ENCODE measurements around the gene CPT2.

DNA sequence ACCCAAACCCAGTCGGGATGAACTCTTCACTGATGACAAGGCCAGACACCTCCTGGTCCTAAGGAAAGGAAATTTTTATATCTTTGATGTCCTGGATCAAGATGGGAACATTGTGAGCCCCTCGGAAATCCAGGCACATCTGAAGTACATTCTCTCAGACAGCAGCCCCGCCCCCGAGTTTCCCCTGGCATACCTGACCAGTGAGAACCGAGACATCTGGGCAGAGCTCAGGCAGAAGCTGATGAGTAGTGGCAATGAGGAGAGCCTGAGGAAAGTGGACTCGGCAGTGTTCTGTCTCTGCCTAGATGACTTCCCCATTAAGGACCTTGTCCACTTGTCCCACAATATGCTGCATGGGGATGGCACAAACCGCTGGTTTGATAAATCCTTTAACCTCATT is 13.7 kb downstream of the CPT2 start:
- TF ChIP-seq SMARCA5 (IDR thresholded peaks at IDR 0.05) (no peak), FOXM1 (IDR thresholded peaks at IDR 0.05; ENCODE audit: low read depth) (no peak), FOXM1 (CRISPR knock-in tag; IDR thresholded peaks at IDR 0.05; ENCODE audit: low read depth) (no peak), POLR2AphosphoS5 (IDR thresholded peaks at IDR 0.05; ENCODE audit: control insufficient read depth, insufficient read depth, low read depth, low read length) (no peak), GTF2F1 (IDR thresholded peaks at IDR 0.05; ENCODE audit: low read depth, low read length) (no peak), TEAD4 (IDR thresholded peaks at IDR 0.05; ENCODE audit: low read length) (no peak), TEAD4 (CRISPR knock-in tag; IDR thresholded peaks at IDR 0.05; ENCODE audit: borderline replicate concordance) (no peak), ZNF24 (IDR thresholded peaks at IDR 0.05) (no peak), ZKSCAN1 (IDR thresholded peaks at IDR 0.05; ENCODE audit: low read depth, low read length) (no peak), MEF2D (tag; conservative IDR thresholded peaks at IDR 0.05; ENCODE audit: low read depth) (no peak)
- TF ChIP-seq, protein P1, sequence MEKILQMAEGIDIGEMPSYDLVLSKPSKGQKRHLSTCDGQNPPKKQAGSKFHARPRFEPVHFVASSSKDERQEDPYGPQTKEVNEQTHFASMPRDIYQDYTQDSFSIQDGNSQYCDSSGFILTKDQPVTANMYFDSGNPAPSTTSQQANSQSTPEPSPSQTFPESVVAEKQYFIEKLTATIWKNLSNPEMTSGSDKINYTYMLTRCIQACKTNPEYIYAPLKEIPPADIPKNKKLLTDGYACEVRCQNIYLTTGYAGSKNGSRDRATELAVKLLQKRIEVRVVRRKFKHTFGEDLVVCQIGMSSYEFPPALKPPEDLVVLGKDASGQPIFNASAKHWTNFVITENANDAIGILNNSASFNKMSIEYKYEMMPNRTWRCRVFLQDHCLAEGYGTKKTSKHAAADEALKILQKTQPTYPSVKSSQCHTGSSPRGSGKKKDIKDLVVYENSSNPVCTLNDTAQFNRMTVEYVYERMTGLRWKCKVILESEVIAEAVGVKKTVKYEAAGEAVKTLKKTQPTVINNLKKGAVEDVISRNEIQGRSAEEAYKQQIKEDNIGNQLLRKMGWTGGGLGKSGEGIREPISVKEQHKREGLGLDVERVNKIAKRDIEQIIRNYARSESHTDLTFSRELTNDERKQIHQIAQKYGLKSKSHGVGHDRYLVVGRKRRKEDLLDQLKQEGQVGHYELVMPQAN (IDR thresholded peaks at IDR 0.05; ENCODE audit: borderline replicate concordance) = no peak
- TF ChIP-seq, protein P2, sequence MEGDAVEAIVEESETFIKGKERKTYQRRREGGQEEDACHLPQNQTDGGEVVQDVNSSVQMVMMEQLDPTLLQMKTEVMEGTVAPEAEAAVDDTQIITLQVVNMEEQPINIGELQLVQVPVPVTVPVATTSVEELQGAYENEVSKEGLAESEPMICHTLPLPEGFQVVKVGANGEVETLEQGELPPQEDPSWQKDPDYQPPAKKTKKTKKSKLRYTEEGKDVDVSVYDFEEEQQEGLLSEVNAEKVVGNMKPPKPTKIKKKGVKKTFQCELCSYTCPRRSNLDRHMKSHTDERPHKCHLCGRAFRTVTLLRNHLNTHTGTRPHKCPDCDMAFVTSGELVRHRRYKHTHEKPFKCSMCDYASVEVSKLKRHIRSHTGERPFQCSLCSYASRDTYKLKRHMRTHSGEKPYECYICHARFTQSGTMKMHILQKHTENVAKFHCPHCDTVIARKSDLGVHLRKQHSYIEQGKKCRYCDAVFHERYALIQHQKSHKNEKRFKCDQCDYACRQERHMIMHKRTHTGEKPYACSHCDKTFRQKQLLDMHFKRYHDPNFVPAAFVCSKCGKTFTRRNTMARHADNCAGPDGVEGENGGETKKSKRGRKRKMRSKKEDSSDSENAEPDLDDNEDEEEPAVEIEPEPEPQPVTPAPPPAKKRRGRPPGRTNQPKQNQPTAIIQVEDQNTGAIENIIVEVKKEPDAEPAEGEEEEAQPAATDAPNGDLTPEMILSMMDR (IDR thresholded peaks at IDR 0.05 in 2 of 3, conservative IDR thresholded peaks at IDR 0.05 in 1 of 3; ENCODE audit: insufficient read depth in 2 of 3, low read depth in 1 of 3, low read length in 3 of 3) = no peak
